ENCODE measurements around the gene BICD2. TPM values are rescaled to one million over a fixed set of nuclear protein-coding genes. Genes with fewer than 3 reads are reported as not detected.
A peak's percentile ranks its signal among the peaks of the same experiment; 100 is the strongest.
"Not testable (repeated sequence)": the region's sequence is repeated elsewhere in the genome, so short reads cannot be mapped to it uniquely, and the experiment has no call there.

BICD2 gene
- total and polyA plus RNA-seq, 9 donors: 24.0 to 37.1 (median 29.7) TPM

GRCh38 chr9:92773810-92774209 lies 9.2 kb upstream of the BICD2 start:
- no peak overlapping the region for H3K27ac ChIP-seq (ENCODE audit: low read length)
- WGBS (ENCODE audit: insufficient coverage): no CpG with 5 or more reads among the region's 3 CpGs
- H3K4me1 ChIP-seq (ENCODE audit: control insufficient read depth, insufficient read depth, low read length): peaks cover 5% of the 10 kb centered on the region
- no peaks in the 10 kb centered on the region for H3K36me3 ChIP-seq (ENCODE audit: control insufficient read depth, insufficient read depth, low read length)
- DNase-seq: no peak
- no peak overlapping the region for H3K4me3 ChIP-seq (ENCODE audit: low read length)
- H3K27me3 ChIP-seq (ENCODE audit: control insufficient read depth, insufficient read depth, low read length): no peaks in the 10 kb centered on the region
- peaks cover 2% of the 10 kb centered on the region for H3K9me3 ChIP-seq (replicated peaks; ENCODE audit: control insufficient read depth, low read depth, low read length)

- Histone ChIP-seq H3K9me3 (replicated peaks; ENCODE audit: control insufficient read depth, low read depth, low read length) (no peaks in the 10 kb centered on the region), H3K4me1 (ENCODE audit: control insufficient read depth, insufficient read depth, low read length) (peaks cover 5% of the 10 kb centered on the region), H3K27me3 (ENCODE audit: control insufficient read depth, insufficient read depth, low read length) (peaks cover 2% of the 10 kb centered on the region), H3K4me3 (ENCODE audit: low read length) (no peak overlapping the region), H3K36me3 (ENCODE audit: control insufficient read depth, insufficient read depth, low read length) (no peaks in the 10 kb centered on the region), H3K27ac (ENCODE audit: low read length) (no peak overlapping the region)
- WGBS (ENCODE audit: insufficient coverage): no CpG with 5 or more reads among the region's 5 CpGs
- no peak for DNase-seq
Observed at GRCh38 chr9:92771309-92771708, 6.7 kb upstream of the BICD2 start.

- peak; percentile 26 for DNase-seq
- Histone ChIP-seq H3K27me3 (ENCODE audit: control insufficient read depth, insufficient read depth, low read length) (peaks cover 2% of the 10 kb centered on the region), H3K36me3 (ENCODE audit: control insufficient read depth, insufficient read depth, low read length) (no peaks in the 10 kb centered on the region), H3K4me1 (ENCODE audit: control insufficient read depth, insufficient read depth, low read length) (peaks cover 13% of the 10 kb centered on the region), H3K4me3 (ENCODE audit: low read length) (no peak overlapping the region), H3K27ac (ENCODE audit: low read length) (no peak overlapping the region), H3K9me3 (replicated peaks; ENCODE audit: control insufficient read depth, low read depth, low read length) (no peaks in the 10 kb centered on the region)
- 64% methylated on average over 4 of the region's 7 CpGs for WGBS (ENCODE audit: insufficient coverage)
Observed at GRCh38 chr9:92770360-92770995, 5.8 kb upstream of the BICD2 start.

GRCh38 chr9:92769990-92770359 lies 5.3 kb upstream of the BICD2 start:
- no peaks in the 10 kb centered on the region for H3K9me3 ChIP-seq (replicated peaks; ENCODE audit: control insufficient read depth, low read depth, low read length)
- no peak overlapping the region for H3K4me3 ChIP-seq (ENCODE audit: low read length)
- peaks cover 2% of the 10 kb centered on the region for H3K27me3 ChIP-seq (ENCODE audit: control insufficient read depth, insufficient read depth, low read length)
- no peak for DNase-seq
- H3K4me1 ChIP-seq (ENCODE audit: control insufficient read depth, insufficient read depth, low read length): peaks cover 13% of the 10 kb centered on the region
- H3K27ac ChIP-seq (ENCODE audit: low read length): no peak overlapping the region
- no peaks in the 10 kb centered on the region for H3K36me3 ChIP-seq (ENCODE audit: control insufficient read depth, insufficient read depth, low read length)
- no CpG with 5 or more reads among the region's 2 CpGs for WGBS (ENCODE audit: insufficient coverage)

- no peaks in the 10 kb centered on the region for H3K36me3 ChIP-seq (ENCODE audit: control insufficient read depth, insufficient read depth, low read length)
- 94% methylated on average over 2 of the region's 3 CpGs for WGBS (ENCODE audit: insufficient coverage)
- peaks cover 13% of the 10 kb centered on the region for H3K4me1 ChIP-seq (ENCODE audit: control insufficient read depth, insufficient read depth, low read length)
- H3K9me3 ChIP-seq (replicated peaks; ENCODE audit: control insufficient read depth, low read depth, low read length): no peaks in the 10 kb centered on the region
- no peak for DNase-seq
- H3K27me3 ChIP-seq (ENCODE audit: control insufficient read depth, insufficient read depth, low read length): peaks cover 2% of the 10 kb centered on the region
- no peak overlapping the region for H3K27ac ChIP-seq (ENCODE audit: low read length)
- H3K4me3 ChIP-seq (ENCODE audit: low read length): no peak overlapping the region
Observed at GRCh38 chr9:92769286-92769685, 4.7 kb upstream of the BICD2 start.

- not testable (repeated sequence) for H3K9me3 ChIP-seq (replicated peaks; ENCODE audit: control insufficient read depth, low read depth, low read length); H3K27ac ChIP-seq (ENCODE audit: low read length); H3K4me3 ChIP-seq (ENCODE audit: low read length); H3K36me3 ChIP-seq (ENCODE audit: control insufficient read depth, insufficient read depth, low read length); DNase-seq; H3K27me3 ChIP-seq (ENCODE audit: control insufficient read depth, insufficient read depth, low read length)
- peaks cover 14% of the 10 kb centered on the region for H3K4me1 ChIP-seq (ENCODE audit: control insufficient read depth, insufficient read depth, low read length)
- 84% methylated on average over 9 of the region's 10 CpGs for WGBS (ENCODE audit: insufficient coverage)
Observed at GRCh38 chr9:92768816-92769215, 4.2 kb upstream of the BICD2 start.

GRCh38 chr9:92767066-92768054 lies 2.7 kb upstream of the BICD2 start:
- Histone ChIP-seq H3K4me3 (ENCODE audit: low read length) (no peak overlapping the region), H3K4me1 (ENCODE audit: control insufficient read depth, insufficient read depth, low read length) (peaks cover 28% of the 10 kb centered on the region), H3K27me3 (ENCODE audit: control insufficient read depth, insufficient read depth, low read length) (peaks cover 2% of the 10 kb centered on the region), H3K9me3 (replicated peaks; ENCODE audit: control insufficient read depth, low read depth, low read length) (no peaks in the 10 kb centered on the region), H3K36me3 (ENCODE audit: control insufficient read depth, insufficient read depth, low read length) (peaks cover 5% of the 10 kb centered on the region), H3K27ac (ENCODE audit: low read length) (no peak overlapping the region)
- DNase-seq: no peak
- WGBS (ENCODE audit: insufficient coverage): 89% methylated on average over 4 of the region's 9 CpGs

- peaks cover 5% of the 10 kb centered on the region for H3K36me3 ChIP-seq (ENCODE audit: control insufficient read depth, insufficient read depth, low read length)
- H3K4me1 ChIP-seq (ENCODE audit: control insufficient read depth, insufficient read depth, low read length): peaks cover 45% of the 10 kb centered on the region
- peak; percentile 100 for DNase-seq
- 2% methylated on average over 58 of the region's 75 CpGs for WGBS (ENCODE audit: insufficient coverage)
- H3K9me3 ChIP-seq (replicated peaks; ENCODE audit: control insufficient read depth, low read depth, low read length): no peaks in the 10 kb centered on the region
- peak overlapping the region; percentile 59 for H3K4me3 ChIP-seq (ENCODE audit: low read length)
- H3K27ac ChIP-seq (ENCODE audit: low read length): peak overlapping the region; percentile 95
- peaks cover 2% of the 10 kb centered on the region for H3K27me3 ChIP-seq (ENCODE audit: control insufficient read depth, insufficient read depth, low read length)
Observed at GRCh38 chr9:92764988-92765936, 629 bp upstream of the BICD2 start.

GRCh38 chr9:92763721-92764380 lies 782 bp downstream of the BICD2 start:
- Histone ChIP-seq H3K36me3 (ENCODE audit: control insufficient read depth, insufficient read depth, low read length) (peaks cover 5% of the 10 kb centered on the region), H3K4me1 (ENCODE audit: control insufficient read depth, insufficient read depth, low read length) (peaks cover 55% of the 10 kb centered on the region), H3K9me3 (replicated peaks; ENCODE audit: control insufficient read depth, low read depth, low read length) (no peaks in the 10 kb centered on the region), H3K4me3 (ENCODE audit: low read length) (peak overlapping the region; percentile 94), H3K27ac (ENCODE audit: low read length) (peak overlapping the region; percentile 51), H3K27me3 (ENCODE audit: control insufficient read depth, insufficient read depth, low read length) (peaks cover 2% of the 10 kb centered on the region)
- DNase-seq: peak; percentile 47
- WGBS (ENCODE audit: insufficient coverage): under 1% methylated on average over 34 of the region's 42 CpGs
